ENCODE data around the gene XK.

DNA sequence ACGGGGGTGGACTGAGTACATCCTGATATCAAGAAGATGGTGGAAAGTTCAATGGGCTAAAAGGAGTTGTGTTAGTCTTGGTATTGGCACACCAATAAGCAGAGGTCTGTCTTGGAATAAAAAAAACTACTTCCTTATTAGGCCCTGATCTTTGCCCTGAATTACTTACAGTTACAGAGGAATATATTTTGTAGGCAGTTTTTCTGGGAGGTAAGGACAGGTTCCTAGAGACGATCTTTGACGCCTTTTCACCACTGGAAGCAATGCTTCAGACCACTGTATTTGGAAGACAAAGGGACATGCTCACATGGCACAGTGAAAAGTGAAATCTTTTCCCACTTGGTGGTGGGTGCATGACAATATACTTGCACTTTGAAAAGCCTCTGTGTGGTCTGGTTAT lies 618 bp upstream of the XK start:
- TF ChIP-seq, protein P1, sequence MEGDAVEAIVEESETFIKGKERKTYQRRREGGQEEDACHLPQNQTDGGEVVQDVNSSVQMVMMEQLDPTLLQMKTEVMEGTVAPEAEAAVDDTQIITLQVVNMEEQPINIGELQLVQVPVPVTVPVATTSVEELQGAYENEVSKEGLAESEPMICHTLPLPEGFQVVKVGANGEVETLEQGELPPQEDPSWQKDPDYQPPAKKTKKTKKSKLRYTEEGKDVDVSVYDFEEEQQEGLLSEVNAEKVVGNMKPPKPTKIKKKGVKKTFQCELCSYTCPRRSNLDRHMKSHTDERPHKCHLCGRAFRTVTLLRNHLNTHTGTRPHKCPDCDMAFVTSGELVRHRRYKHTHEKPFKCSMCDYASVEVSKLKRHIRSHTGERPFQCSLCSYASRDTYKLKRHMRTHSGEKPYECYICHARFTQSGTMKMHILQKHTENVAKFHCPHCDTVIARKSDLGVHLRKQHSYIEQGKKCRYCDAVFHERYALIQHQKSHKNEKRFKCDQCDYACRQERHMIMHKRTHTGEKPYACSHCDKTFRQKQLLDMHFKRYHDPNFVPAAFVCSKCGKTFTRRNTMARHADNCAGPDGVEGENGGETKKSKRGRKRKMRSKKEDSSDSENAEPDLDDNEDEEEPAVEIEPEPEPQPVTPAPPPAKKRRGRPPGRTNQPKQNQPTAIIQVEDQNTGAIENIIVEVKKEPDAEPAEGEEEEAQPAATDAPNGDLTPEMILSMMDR (conservative IDR thresholded peaks at IDR 0.05; ENCODE audit: low read depth in 2 of 2), result no peak
- no peak for TF ChIP-seq EZH2phosphoT487 (IDR thresholded peaks at IDR 0.05; ENCODE audit: unreplicated experiment)
- TF ChIP-seq EZH2 (IDR thresholded peaks at IDR 0.05; ENCODE audit: low read depth, unreplicated experiment), result no peak
- TF ChIP-seq POLR2AphosphoS5 (IDR thresholded peaks at IDR 0.05; ENCODE audit: low read depth), result no peak

Data from GM23338 (cell line).